ENCODE measurements around the gene EIF1. TPM values are rescaled to one million over a fixed set of nuclear protein-coding genes. Genes with fewer than 3 reads are reported as not detected.

Gene EIF1
- total and polyA plus RNA-seq, 2 of the 8 experiments (the other 6 are each of a cell fraction or from before 2014, with no cell fraction given): 175 to 539 TPM

DNA sequence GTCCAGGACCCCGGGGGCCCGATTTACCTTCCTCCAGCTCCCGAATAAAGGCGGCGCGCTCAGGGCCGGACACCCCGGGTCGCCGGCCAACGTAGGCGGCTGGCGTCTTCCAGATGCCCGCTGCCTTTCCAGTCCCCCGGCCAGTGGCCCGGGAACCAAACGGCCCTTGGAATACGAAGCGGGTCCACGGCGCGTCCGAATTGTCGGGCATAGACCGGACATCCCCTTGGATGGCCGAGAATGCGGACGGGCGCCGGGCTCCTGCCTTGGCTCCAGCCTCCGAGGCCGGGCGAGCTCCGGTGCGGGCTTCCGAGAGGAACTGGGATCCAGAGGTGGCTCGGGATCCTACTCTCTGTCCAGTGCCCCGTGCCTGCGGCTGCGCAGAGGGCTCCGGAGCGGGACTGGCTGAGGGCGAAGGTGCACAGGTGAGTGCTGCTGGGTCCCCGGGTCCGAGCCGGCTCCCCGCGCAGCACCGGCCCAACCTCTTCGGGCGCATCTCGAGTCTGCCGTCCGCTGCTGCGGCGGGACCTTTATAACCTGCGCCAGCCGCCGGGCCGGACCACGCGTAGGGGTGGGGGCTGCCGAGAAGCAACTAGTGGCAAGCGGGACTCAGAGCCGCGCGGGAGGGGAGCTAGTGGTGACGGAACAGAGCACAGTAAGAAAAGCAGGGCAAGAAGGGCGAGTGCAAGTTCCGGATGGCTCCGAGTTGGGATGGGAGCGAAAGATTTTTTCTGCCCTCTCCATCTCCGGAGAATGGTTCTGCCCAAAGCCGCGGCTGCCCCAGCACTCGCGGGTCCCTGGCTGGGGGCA is 45.7 kb downstream of the EIF1 start, which contains the start of gene HAP1 (continued):
- no peak for TF ChIP-seq RNF2 (IDR thresholded peaks at IDR 0.05; ENCODE audit: borderline replicate concordance, low read depth, low read length, missing control alignments, poor library complexity, severe bottlenecking)
- peak; percentile 99 for TF ChIP-seq TAF1 (IDR thresholded peaks at IDR 0.05; ENCODE audit: low read depth, low read length)
- TF ChIP-seq, protein P1, sequence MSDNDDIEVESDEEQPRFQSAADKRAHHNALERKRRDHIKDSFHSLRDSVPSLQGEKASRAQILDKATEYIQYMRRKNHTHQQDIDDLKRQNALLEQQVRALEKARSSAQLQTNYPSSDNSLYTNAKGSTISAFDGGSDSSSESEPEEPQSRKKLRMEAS (IDR thresholded peaks at IDR 0.05): no peak; the same call in 1 of the 2 replicates
- TF ChIP-seq KDM4A (IDR thresholded peaks at IDR 0.05; ENCODE audit: low read depth, low read length, severe bottlenecking): peak; percentile 69
- TF ChIP-seq CBX5 (IDR thresholded peaks at IDR 0.05; ENCODE audit: low read depth, low read length): no peak
- TF ChIP-seq RXRA (IDR thresholded peaks at IDR 0.05; ENCODE audit: insufficient read depth, low read depth, low read length): no peak
- TF ChIP-seq HDAC2 (IDR thresholded peaks at IDR 0.05; ENCODE audit: borderline replicate concordance in 1 of 2, low read depth in 2 of 2, low read length in 2 of 2): no peak; a peak in 1 of 4 replicates
- peak; percentile 95 for TF ChIP-seq POLR2AphosphoS5 (IDR thresholded peaks at IDR 0.05; ENCODE audit: low read depth, low read length)
- peak; percentile 65; the same call in 1 of the 2 replicates for TF ChIP-seq SP1 (IDR thresholded peaks at IDR 0.05; ENCODE audit: low read depth, low read length)
- TF ChIP-seq KDM1A (IDR thresholded peaks at IDR 0.05; ENCODE audit: borderline replicate concordance, low read length): no peak
- no peak for TF ChIP-seq SP4 (IDR thresholded peaks at IDR 0.05; ENCODE audit: low read length)
- no peak for TF ChIP-seq TCF12 (IDR thresholded peaks at IDR 0.05; ENCODE audit: low read depth, low read length)
- no peak for TF ChIP-seq RFX5 (IDR thresholded peaks at IDR 0.05; ENCODE audit: borderline replicate concordance, low read depth, low read length)
- TF ChIP-seq SIRT6 (IDR thresholded peaks at IDR 0.05; ENCODE audit: low read length): no peak
- TF ChIP-seq SAP30 (IDR thresholded peaks at IDR 0.05; ENCODE audit: insufficient read depth, insufficient replicate concordance, low read length): no peak
- TF ChIP-seq EP300 (IDR thresholded peaks at IDR 0.05; ENCODE audit: borderline replicate concordance in 1 of 2, low read depth in 2 of 2, low read length in 2 of 2): peak in 1 of 2 experiments; percentile 99; a peak in 2 of 3 replicates
- no peak for TF ChIP-seq BCL11A (IDR thresholded peaks at IDR 0.05; ENCODE audit: low read depth in 2 of 2, low read length in 2 of 2)
- TF ChIP-seq CBX8 (IDR thresholded peaks at IDR 0.05; ENCODE audit: borderline replicate concordance, low read depth, low read length): no peak
- no peak; a peak in 1 of 4 replicates for TF ChIP-seq SIN3A (conservative IDR thresholded peaks at IDR 0.05 in 1 of 2, IDR thresholded peaks at IDR 0.05 in 1 of 2; ENCODE audit: low read depth in 1 of 2, low read length in 2 of 2)
- peak; percentile 94 for TF ChIP-seq CHD1 (IDR thresholded peaks at IDR 0.05; ENCODE audit: low read depth, low read length)
- peak; percentile 88 for TF ChIP-seq GTF2F1 (IDR thresholded peaks at IDR 0.05; ENCODE audit: borderline replicate concordance, low read depth, low read length)
